Stimulated activated naive CD4-positive, alpha-beta T cell treated with Interleukin-2 at 50 U/mL for 16 hours (primary cell): ENCODE results near the gene PLXNA4.

Source experiments
- DNase-seq: peaks from one replicate; lab custom pipeline; 2025; lab: John Stamatoyannopoulos, UW

The PLXNA4 gene

DNA sequence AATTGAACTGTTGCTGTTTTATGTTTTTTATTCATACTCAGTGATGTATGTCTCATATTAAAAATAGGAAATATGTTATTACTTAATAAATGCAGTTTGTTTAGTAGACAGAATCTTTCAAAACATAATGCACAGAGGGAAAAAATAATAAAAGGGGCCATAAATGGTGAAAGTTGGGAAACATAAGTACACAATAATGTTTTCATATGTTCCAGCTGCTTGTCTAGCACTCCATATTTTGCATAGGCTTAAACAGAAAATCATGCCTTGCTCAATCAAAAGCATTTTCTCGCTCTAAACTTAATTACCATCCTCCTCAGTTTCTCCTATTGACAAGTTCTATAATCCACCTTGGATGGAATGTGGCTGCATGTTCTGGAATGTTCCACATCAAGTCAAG is 333.2 kb downstream of the PLXNA4 start:
- no peak for DNase-seq

DNA sequence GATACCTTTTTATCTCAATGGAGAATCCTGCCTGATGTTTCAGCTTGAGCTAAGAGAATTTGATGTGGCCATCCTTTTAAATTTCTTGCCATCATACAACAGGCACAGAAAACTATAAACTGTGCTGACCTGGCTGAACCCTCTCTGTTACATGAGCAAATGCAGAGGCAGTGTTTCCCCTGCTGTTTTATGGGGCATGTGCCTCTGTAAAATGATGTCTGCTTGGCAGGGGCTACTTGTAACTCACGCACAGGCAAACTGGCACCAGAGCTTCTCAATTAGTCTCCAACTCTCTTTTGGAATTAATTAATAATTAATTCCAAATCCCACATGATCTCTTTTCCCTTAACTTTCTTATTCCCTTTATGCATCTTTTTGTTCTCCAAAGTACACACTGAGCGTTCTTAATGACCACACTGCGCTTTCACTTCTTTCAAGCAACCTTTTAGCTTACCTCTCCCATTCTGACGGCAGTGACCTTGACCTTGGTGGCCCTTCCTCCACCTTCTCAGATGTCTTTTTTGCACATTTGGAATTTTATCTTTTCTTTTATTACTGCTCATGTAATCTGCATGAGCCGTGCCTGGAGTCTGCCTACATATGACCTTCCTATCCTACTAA is 334.0 kb downstream of the PLXNA4 start:
- DNase-seq = no peak

DNA sequence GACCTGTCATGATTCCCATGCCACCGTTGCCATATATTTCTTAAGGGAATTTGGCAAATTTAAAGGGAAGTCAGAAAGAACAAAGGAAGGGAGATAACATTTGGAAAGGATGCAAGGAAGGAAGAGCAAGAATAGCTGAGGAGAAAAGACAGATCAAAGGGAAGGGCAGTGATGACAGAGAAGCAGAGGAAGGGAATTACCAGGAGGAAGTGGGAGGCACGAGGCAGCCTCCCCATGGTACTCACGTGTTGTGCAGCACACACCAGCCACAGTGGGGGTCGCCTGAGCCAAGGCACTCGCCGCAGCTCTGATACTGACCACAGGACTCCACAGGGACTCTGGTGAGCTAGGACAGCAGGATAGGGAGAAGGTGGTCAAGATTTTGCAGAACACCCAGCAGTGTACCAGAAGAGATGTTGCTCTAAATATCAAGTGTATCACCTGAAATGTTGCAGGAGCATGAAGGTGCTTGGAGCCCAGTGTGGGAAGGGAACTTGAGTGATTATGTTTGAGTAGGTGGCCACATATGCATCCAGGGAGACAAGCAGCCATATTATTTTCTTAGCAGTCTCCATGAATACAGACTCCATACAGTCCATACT is 335.3 kb downstream of the PLXNA4 start:
- no peak for DNase-seq

DNA sequence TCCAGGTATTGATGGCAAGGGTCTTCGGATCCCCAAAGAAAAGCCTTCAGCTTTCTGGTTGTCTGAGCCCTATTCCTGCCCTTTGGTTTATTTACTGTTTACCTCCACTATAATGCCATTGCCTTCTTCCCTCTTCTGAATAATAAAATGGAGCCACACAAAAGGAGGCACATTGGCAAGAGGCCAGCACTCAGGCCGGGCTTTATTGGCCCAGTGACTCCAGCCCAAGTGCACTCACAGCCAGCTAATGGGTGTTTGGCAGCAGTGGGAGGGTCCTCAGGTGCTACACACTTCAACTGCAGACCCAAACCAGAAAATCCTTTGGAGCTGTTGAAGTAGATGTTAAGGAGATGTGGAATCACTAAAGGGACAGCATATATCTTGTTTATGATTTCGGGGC is 336.0 kb downstream of the PLXNA4 start:
- DNase-seq = no peak

DNA sequence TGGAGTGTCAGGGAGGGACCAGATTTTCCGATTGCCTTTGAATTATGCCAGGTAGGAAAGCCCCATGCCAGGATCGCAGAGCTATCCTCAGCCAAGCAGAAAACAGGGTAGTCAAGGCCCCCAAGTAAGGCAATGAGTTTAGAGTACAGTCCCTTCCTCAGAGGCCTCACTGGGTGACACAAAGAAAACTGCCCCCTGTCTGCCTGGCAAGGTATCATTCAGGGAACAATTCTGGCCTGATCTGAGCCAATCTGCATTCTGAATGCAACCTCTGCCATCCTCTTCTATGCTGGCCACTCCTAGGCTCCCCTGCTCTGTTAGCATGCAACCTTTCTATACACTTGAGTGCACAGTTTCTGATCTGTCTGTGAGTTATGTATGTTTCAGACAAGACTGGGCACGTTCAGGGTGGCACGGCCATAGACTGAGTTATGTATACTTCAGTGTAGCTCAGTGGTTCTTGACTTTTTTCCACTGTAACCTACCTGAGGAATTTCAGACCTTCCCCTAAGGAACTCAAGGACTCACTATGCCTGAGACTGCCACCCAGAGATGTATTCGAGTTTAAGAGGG is 336.8 kb downstream of the PLXNA4 start:
- no peak for DNase-seq

DNA sequence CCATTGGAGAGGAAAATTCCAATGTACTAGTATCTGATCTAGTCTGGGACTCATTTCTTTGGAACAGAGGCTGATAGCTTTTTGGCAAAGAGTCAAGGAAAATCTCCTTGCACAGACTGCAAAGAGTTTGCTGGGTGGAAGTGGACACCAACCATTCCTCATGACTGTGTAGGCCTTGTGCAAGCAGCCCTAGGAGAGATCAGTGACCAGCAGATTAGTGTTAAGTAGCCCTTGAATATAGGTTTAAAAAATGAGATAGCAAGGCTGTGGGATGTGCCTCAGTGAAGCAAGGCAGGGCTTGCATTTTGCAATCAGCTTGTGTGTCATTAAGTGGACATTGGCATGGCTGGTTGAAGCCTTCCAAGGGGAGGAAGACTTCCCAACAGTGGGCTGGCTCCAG is 341.6 kb downstream of the PLXNA4 start:
- DNase-seq = no peak

DNA sequence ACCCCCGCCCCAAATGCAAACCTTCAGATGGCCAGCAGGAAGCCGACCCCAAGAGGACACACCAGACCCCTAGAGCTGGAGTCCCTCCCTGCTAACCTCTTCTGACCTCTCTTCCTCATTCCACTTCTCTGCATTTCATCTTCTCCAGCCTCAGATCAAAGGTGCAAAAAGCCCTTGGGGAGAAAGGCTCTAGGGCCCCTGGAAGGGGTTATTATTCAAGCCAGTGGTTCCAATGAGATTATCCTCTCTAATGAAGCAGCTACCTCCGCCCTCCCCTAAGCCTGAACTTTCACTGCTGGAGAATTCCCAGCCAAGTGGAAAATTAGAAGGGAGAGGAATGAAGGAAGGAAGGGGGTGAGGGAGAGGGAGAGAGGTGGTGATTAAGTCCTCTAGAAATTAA is 343.9 kb downstream of the PLXNA4 start:
- no peak for DNase-seq

DNA sequence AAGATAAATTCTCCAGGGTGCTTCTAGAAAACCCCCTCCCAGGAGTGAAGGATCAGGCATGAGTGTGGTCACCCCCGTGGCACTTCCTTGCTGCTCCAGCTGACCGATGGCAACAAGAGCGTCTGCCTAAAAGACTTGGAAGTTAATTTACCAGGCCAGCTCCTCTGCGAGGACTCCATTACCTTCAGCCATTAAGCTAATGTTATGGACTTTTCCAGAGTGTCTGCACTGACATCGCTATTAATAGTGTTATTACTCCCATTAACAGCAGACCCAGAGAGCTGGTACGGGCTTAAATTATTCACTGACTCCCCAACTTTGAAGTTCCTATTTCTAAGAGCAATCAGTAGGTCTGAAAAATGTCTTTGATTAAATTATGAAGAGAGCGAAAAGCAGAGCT is 345.8 kb downstream of the PLXNA4 start:
- DNase-seq = no peak

DNA sequence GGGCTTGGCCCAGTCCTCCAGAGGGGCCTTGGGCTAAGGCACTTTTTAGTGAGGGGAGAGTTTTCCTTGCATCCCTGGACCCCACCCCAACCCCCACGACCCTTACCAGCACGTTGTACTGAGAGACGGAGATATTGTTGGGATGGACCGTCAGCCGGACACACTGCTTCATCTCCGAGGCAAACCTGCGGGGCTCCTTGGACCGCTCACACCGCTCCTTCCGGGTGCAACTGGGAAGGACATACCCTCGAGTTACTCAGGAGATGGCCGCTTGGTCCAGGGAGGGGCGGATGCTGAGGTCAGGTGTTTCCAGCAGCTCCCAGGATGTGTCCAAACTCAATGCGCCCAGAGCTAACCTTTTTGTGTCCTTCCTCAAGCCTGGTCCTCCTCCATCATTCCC is 348.0 kb downstream of the PLXNA4 start:
- no peak for DNase-seq

DNA sequence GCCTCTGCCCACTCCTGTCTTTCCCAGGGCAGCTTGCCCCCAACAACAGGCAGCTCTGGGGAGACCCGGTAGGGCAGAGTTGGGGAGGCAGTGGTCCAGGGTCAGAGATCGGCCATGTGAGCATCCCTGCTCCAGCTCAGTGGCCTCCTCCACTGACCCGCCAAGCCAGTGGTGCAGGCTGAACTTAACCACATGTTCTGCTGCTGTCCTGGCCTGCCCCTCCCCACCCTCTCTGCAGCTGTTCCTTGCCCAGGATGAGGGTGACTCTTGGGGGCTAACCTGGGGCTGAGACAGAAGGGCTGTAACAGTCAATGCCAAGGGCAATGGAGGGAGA is 349.3 kb downstream of the PLXNA4 start:
- DNase-seq = no peak

DNA sequence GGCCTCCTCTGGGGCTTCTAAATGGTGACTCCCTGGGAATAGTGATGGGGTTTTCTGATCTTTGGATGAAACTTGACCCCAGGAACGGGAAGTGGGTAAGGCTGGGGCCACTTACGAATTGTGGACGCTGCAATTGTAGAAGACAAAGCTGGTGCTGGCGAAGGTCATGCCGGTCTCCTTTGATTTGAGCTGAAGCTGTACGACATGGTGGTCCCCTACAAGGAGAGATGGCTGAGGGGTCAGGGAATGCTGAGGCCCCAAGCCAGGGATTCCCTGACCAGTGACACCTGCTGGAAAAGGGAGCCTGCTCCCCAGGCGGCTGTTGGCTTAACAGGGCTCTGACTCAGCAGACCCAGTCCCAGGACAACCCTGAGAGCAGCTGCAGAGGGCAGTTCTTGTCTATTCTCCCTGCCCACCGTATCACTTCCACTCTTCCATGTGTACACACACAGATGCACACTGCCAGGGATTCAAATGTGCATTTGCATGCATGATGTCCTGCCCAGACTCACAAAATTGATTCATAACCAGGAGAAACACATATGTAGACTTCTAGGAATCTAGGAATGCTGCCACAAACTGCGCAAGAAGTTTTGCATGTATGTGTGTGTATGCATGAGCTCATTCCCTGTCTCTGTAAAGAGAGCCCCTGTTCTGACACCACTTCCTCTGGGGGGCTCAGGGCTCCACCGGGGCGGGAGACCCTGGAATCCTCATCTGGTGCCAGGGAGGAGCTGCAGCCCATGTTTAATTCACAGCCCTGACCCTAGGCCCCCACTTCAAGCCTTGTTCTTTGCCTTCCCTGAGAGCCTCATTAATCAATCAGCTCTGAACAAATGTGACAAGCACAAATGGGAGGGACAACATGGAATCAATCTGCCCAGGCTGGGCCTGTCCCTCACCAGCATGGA is 350.0 kb downstream of the PLXNA4 start:
- DNase-seq = no peak

DNA sequence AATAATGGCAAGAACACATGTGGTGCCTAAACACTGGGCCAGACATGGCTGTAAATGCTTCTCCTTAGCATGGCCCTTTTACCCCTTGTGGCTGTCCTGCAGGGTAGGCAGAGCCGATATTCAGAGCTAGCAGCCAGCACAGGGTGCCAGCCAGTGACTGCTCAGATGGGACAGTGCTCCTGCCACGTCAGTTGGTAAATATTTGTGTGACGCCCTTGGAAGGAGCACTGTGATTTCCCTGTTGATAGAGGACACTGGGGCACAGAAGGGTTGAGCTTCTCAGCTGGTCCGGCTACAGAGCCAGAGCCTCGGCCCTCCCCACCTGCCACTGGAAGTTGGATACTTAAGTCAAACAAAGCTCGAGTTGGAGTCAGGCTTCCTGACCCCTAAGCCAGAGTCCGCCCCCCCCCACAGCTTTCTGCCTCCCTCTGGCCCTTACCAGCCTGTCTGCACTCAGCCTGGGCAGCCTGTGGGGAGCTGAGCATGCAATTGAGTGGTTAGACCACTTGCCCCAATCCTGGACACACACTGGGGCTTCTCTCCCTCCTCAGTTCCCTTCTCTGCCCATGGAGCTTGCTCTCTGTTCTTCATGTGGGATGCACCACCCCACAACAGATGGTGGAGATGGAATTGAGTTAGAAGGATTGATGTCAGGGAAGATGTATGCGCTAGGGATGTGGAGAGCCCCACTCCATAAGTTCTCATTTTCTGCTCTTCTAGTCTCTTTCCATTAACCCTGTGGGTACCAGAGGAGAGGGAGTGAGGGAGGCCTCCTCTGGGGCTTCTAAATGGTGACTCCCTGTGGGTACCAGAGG is 350.8 kb downstream of the PLXNA4 start:
- DNase-seq = no peak

DNA sequence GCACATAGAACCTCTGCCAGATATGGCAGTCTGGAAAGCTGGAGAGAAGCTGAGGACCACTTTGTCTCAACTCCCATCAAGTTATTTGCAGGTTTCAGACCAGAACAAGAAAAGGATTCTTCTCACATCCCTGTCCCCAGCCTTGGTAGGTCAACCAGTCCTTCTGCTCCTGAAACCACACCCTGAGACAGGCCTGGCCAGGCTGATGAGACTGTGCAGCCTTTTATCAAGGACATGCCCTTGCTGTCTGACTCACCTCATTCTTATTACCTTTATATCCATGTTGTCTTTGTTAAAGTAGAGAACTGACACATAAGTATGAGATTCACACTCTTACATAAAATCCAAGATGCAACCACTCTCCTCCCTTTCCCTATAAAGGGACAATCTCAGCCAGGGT is 354.9 kb downstream of the PLXNA4 start:
- no peak for DNase-seq

DNA sequence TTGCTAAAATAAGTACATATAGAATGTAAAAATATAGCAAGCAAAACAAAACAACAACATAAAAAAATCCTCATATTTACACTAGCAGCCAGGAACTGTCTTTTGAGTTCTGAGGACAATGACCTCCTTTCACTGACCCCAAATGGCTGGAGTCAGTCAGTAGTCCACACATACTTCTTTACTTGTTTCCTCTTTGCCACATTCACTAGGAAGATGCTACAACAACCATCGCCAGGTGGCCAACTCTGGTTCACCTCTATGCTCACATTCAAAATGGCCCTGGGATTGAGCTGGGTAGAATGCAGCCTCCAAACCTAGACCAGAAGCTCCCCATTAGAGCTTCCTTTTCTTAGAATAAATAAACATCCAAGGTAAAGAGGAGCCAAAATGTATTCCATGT is 356.2 kb downstream of the PLXNA4 start:
- no peak for DNase-seq

DNA sequence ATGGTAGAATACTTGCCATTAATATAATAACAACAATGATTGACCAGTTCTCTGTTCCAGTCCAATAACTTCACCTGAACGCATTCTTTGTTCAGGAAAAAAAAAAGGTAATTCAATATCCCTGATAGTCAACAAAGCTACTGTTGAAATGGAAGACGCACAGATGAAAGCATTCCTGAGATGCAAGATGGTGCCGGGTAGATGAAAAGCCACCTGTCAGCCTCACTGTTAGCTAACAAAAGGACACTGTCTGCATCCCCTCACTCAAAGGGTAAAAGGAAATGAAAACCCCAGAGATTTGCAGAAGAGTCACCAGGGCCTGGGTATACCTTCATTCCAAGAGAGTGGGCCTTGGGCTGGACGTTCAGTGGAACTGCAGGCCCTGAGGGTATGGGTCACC is 357.4 kb downstream of the PLXNA4 start:
- no peak for DNase-seq

DNA sequence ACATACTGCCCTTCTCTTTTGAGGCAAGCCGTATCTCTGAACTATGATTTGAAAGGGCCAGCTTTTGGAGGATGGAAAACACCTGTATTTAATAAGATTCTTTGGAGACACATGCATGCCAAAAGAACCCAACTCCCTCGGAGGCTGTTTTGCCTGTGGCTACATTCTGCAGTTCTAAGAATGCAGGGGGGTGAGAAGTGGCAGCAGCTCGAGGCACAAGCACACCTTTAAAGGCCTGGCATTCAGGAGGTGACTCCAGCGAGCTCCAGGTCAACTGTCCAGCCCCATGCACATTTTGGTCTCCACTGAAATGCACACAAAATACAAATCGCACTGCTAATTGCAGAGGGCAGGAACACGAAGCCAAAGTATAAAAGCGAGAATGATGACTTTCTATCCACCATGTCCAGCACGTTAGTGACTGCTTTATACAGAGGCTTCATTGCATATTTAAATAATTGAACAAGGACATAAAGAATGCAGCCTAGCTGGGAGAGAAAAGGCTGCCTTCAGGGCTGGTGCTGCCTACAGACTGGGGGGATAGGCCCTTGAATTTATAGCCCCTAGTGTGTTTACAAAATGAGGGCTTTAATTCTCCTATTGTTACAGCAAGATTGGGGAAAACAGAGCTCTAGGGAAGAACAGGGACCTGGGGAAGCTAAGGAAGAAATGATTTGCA is 359.3 kb downstream of the PLXNA4 start:
- DNase-seq = no peak

DNA sequence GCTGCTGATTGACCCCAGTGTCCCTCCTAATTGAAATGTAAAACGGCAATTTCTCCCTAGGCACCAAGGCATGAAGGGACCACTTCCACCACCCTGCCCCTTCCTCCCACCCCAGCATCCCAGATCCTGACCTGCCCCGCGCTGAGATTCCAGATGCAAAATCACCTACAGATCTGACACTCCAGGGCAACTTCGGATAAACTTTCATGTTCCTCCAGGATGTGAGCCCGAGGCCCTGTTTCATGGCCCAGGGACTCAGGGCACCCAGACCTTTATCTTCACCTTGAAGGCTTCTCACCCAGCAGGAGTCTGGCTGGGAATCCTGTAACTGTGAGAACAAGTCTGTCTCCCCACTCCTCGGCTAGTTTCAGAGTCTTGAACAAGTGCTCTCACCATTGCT is 361.8 kb downstream of the PLXNA4 start:
- DNase-seq = no peak

DNA sequence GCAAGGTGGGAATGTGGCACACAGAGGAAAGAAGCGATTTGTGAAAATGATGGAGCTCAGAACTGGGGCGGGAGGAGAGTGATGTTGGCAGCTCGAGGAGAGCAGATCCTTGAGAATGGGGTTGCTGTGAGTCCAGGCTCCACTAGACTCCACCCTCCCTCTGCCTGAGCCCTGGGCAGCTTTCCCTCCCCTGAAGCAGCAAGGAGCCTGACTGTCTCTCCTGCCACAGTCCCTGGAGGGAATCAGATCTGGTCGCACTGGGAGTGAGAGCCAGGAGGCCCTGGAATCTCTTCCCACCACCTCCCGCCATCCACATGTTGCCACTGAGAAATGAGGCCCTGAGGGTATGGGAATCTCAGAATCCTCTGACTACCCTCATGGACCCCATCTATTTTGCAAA is 362.7 kb downstream of the PLXNA4 start:
- no peak for DNase-seq

DNA sequence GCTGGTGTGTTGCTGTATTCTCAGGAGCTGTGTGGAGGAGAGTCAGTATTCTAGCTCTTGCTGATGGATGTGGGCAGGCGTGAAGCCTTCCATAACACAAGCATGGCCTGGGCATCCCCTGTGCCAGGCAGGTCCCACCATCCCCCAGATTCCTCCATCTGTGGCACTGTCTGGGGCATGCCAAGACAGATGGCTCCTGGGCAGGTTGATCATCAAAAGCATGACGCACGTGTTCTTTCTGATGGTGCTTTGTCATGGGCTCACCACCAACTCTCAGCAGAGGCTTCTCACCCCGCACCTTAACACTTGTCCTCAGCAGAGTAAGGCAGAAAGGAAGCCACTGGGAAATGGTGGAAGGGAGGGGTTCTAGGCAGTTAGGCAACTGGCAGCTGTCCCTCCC is 364.3 kb downstream of the PLXNA4 start:
- DNase-seq = no peak

DNA sequence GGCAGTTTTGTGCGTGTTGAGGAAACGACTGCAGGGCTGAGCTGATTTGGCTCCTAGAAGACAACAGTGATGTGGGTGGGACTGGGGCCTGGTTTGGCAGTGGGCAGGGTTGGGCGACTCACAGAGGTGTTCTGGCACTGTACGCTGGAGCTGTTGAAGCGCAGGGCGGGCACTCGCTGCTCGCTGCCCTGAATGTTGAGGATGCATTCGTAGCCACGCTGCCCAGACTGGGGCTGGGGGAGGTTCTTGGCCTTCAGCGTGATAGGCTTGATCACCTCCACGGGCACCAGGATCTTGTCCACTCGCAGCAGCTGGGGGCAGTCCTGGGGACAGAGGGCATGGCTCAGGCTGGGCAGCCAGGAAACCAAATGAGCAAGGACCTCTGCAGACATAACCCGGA is 365.4 kb downstream of the PLXNA4 start:
- DNase-seq = no peak

DNA sequence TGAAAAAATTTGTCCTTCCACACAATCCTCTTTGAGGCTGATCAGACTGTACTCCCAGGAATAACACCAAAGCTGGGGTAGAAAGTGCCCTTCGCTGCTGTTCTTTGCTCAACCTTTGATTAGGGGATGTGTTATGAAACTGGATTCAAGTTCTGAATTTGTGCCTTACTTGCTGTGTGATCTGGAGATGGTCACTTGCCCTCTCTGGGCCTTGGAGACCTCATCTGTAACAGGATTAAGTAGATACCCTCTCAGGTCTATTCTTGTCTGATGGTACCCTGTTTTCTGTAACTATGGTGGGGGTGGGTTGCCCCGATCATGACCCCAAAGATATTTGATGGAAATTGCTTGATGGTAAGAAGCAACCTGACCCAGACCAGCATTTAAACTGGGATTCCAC is 368.5 kb downstream of the PLXNA4 start:
- DNase-seq = no peak

DNA sequence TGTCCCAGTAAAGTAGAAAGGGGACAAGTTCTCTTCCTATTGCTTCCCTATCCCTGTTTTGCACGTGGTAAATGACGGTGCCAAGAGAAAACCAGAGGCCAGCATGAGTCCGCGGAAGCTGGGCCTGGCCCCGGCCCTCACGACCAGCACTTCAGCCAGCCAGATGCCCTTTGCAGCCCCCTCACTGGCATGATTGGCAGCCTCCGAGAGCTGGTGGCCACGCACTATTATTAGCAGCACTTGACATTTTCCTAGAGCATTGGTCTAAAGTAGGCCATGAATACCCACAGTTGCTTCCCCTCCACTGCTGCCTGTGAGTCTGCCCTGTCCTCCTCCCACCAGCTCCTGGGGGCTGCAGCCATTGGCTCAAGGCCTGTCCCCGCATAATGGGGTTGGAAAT is 369.1 kb downstream of the PLXNA4 start:
- no peak for DNase-seq
